Measurements from ENCODE around the gene SLC39A2. TPM values are rescaled to one million over a fixed set of nuclear protein-coding genes. Genes with fewer than 3 reads are reported as not detected.
"Not testable (repeated sequence)": the region's sequence is repeated elsewhere in the genome, so short reads cannot be mapped to it uniquely, and the experiment has no call there.

SLC39A2 gene
- total RNA-seq, 1 experiment from 2014 or later = not detected

DNA sequence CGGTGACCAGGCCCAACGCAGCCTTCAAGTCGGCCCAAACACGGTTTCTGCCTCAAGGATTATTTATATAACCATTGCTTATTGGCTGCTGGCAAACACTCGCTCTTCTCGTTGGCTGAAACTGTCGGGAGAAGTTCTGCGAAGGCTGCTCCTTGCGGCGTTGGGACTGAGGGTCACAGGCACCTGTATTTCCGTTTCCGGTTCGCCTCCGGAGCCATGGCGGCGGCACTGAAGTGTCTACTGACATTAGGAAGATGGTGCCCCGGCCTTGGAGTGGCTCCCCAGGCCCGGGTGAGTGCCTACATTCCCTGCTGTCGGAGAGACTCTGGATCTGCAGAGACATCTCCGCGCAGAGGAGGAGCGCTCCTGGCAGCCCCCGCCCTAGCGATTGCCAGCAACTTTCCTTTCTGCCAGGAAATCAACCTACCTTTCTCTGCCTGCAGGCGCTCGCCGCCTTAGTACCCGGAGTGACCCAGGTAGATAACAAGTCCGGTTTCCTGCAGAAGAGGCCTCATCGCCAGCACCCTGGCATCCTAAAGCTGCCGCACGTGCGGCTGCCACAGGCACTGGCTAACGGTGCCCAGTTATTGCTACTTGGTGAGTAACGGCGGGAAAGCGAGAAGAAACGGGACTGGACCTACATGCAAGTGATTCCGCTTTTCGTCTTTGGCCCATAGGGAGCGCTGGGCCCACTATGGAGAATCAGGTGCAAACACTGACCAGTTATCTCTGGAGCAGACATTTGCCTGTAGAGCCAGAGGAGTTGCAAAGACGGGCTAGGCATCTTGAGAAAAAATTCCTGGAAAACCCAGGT lies 9.1 kb upstream of the SLC39A2 start, which contains the start of gene METTL17:
Gene METTL17, plus strand, starts transcription at position 194 of the 814 bp plus-strand sequence. Its CDS starts 23 bp downstream, at position 217.
- in situ Hi-C loops (cut with HindIII; ENCODE audit: low sequenced_read_pairs) = no loop called here
- DNase-seq (ENCODE audit: low spot score) = peak; percentile 97

DNA sequence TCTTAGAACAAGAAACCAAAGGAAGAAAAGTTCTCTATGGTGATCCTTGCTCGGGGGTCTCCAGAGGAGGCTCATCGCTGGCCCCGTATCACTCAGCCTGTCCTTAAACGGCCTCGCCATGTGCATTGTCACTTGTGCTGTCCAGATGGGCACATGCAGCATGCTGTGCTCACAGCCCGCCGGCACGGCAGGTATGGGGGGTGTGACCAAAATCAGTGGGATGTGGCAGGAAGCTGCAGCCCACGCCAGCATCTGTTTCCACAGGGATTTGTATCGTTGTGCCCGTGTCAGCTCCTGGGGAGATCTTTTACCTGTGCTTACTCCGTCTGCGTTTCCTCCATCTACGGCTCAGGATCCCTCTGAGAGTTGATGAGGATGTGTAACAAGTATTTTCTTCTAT lies 2.6 kb upstream of the SLC39A2 start:
- in situ Hi-C loops (cut with HindIII; ENCODE audit: low sequenced_read_pairs) = no loop called here

DNA sequence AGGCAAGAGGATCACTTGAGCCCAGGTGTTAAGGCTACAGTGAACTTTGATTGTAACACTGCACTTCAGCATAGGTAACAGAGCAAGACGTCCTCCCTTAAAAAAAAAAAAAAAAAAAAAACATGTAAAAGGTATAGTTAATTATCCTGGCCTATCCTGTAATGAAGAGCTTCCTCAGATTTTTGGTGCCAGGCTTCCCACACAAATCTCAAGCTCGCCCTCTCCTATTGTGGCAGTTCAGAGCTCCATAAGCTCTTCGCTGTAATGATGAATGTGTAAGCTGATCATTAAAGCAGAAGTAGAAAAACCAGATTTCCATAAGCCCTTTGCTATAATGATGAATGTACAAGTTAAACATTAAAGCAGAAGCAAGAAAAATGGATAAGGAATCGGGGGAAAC lies 2.0 kb upstream of the SLC39A2 start:
- in situ Hi-C loops (cut with HindIII; ENCODE audit: low sequenced_read_pairs) = no loop called here
- no peak for DNase-seq (ENCODE audit: low spot score)

More for the DNA sequence above, 2.6 kb upstream of the SLC39A2 start:
- no peak for DNase-seq (ENCODE audit: low spot score)

DNA sequence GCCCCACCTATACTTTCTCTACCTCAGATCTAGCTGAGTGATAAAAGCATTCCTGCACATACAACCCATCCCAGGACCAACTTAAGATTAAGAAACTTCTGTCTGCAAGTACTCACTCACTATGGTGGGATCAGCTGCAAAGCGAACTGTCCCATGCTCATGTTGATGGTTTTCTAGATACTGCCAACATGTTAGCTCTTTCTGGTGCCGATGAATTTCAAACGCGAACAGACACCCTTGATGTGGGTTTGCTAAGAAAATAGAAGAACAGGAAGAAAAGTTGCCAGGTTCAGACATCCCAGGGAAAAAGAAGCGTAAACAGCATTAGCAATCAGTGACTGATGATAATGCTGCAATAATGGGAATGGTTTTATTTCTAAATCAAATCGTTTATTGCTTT lies 1.5 kb upstream of the SLC39A2 start:
- DNase-seq (ENCODE audit: low spot score) = no peak
- in situ Hi-C loops (cut with HindIII; ENCODE audit: low sequenced_read_pairs) = no loop called here

DNA sequence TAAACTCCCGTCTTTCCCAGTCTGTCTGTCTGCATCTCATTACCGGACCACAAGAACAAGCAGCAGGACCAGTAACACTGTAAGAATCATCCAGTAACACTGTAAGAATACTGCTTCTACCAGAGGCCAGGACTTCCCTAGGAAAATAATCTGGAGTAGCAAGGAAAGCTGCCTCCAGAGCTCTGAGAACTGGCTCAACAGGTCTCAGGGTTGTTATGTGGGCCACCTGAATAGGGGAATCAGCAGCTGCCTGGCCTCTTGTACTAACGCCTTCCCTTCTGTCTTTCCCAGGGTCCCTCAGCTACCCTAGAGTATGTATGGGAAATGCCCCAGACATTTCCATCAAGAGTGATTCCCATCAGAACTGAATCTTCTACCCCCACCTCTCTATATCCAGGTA lies 954 bp upstream of the SLC39A2 start:
- DNase-seq (ENCODE audit: low spot score) = no peak
- in situ Hi-C loops (cut with HindIII; ENCODE audit: low sequenced_read_pairs) = no loop called here

DNA sequence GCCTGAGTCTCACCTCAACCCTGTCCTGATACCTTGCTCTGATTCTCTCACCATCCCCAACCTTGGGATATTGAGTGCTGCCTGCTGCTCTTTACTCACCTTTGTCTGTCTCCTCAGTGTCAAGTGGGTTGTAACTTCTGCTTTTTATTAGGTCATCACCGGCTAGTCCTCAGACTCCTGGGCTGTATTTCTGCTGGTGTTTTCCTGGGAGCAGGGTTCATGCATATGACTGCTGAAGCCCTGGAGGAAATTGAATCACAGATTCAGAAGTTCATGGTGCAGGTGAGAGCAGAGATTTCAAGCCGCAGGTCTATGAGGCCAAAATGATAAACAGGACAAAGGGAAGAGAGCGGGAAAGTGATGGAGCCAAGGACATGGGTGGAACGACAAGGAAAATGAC lies 498 bp downstream of the SLC39A2 start:
- no peak for DNase-seq (ENCODE audit: low spot score)
- in situ Hi-C loops (cut with HindIII; ENCODE audit: low sequenced_read_pairs) = no loop called here

DNA sequence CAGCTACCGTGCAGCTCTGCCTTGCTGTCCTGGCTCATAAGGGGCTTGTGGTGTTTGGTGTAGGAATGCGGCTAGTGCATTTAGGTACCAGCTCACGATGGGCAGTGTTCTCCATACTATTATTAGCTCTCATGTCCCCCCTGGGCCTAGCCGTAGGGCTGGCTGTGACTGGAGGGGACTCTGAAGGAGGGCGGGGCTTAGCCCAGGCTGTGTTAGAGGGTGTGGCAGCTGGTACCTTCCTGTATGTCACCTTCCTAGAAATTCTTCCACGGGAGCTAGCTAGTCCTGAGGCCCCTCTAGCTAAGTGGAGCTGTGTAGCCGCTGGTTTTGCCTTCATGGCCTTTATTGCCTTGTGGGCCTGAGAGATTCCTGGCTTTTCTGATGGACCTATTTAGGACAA lies 2.1 kb downstream of the SLC39A2 start:
- in situ Hi-C loops (cut with HindIII; ENCODE audit: low sequenced_read_pairs) = no loop called here
- no peak for DNase-seq (ENCODE audit: low spot score)

DNA sequence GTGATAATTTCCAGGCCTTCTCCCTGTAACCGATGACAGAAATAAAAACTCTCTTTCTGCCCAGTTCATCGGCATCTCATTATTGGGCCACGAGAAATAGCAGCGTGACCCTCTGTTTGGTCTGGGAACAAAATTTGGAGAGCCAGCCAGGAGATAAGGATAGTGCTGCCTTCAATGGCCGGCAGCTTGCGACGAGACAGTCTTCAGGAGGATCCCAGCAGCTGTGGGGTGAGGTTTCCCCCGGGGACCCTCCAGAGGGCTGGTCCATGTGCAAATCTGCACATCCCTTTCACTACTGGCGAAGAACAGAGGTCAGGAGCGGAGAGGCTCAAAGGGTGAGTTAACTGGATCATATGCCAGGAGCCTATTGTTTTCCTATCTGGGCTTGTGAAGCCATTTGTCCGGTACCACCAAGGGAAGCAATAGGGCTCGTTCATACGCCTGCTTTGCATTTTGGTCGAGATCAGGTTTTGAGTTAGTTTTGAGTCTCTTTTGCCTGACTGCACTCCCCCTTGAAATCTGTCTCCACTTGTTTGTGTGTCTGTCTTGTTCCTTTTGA lies 4.8 kb downstream of the SLC39A2 start:
- in situ Hi-C loops (cut with HindIII; ENCODE audit: low sequenced_read_pairs) = no loop called here
- DNase-seq (ENCODE audit: low spot score) = no peak

DNA sequence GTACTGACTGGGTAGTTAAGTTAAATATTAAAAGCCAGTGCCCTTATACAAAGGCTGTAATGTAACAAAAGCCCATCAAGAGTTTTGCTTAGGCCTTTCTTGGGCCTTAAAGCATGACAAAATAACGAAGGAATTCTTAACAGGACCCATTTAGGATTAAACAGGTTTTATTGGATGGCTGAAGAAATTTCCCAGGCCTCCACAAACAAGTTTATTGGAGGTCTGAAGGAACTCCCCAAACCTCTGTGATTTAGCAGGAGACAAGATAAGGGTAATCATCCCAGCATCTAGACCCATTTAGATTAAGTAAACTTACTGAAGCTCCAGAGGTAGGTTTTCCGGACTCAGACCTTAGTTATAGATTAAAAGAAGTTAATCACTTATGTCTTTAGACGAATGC lies 10.6 kb downstream of the SLC39A2 start:
- in situ Hi-C loops (cut with HindIII; ENCODE audit: low sequenced_read_pairs) = not testable (repeated sequence)

DNA sequence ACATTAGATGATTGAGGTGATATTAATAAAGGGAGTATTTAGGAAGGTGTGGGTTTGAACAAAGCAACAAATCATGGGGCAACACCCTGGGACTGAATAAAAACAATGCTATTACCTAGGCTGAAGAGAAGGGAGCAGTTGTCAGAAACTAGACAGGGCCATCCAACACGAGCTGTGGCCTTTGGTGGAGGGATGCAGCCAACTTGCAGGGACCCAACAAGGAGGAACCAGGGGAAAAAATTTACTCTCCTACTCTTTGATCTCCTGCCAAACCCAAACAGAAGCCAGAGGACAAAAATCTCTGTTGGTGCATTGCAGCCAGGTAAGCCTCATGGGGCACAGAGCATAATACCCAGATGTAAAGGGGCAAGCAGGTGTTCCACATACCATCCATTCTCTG lies 12.0 kb downstream of the SLC39A2 start:
- in situ Hi-C loops (cut with HindIII; ENCODE audit: low sequenced_read_pairs) = no loop called here

More for the DNA sequence above, 10.6 kb downstream of the SLC39A2 start:
- DNase-seq (ENCODE audit: low spot score) = not testable (repeated sequence)

DNA sequence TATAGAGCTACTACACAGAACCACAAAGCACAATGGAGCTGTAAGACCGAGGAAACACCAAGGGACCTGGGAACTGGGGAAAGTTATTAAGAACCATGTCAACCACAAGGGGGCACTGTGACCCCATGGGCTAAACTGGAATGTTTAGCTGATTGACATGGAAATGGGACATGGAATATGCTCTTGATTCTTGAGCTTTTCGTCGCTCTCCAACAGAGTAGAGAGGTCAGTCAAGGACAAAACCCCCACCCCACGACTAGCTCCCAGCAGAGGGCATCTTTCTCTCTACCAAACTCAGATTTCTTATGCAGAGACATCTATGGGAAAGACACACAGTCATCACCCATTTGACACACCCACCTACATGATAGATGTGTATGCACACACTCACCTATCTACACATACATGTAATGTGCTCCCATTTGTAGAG lies 15.7 kb downstream of the SLC39A2 start:
- in situ Hi-C loops (cut with HindIII; ENCODE audit: low sequenced_read_pairs) = no loop called here
- peak; percentile 94 for DNase-seq (ENCODE audit: low spot score)

More for the DNA sequence above, 12.0 kb downstream of the SLC39A2 start:
- no peak for DNase-seq (ENCODE audit: low spot score)

DNA sequence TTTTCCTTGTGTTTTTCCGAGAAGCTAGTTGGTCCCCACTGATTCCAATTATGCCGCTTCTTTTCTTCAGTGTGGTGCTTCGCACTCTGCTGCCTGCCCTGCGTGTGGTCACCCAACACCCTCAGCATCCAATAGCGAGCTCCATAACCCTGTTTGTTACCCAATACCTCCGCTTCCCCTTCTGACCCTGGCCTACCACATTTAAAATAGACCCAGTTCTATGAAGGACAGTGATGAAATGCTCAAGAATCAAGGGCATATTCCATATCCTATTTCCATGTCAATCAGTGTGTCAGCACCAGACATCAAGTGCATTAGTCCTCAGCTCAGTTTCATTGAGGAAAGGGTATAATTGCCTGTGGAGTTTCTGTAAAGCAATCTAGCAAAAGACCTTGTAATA lies 16.2 kb downstream of the SLC39A2 start:
- in situ Hi-C loops (cut with HindIII; ENCODE audit: low sequenced_read_pairs) = no loop called here

DNA sequence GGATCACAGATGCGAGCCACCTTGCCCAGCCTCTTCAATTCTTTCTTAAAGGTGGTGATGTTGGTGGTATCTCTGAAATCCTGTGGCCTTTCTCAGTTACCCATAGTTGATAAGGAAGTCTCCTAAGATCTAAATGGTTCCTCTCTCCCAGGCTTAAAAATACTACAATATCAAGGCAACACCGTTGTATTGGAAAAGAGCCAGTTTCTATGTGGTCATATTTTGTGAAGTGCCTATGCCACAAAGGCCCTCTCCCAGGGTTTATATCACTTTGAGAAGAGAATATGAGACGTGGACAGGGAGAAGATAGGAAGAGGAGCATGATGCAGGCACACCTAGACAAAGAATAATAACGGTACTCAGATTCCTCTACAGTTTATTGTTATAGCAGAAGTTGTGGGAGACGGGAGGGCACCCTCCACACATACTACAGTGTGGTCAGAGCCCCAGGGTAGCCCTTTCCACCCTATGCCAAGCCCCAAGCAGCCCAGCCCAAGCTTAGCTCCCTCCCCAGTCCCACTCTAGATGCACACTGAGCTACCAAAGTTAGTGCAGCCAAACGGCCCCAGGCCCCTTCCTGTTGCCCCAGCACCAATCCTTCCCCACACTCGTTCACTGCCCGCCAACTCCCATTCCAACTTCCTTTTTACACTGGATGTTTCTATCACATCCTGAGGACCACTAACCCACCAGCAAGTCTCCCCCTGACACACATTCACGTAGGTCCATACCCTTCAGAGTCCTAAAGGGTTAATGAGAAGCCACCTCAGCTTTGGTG lies 17.5 kb downstream of the SLC39A2 start:
- in situ Hi-C loops (cut with HindIII; ENCODE audit: low sequenced_read_pairs) = no loop called here
- no peak for DNase-seq (ENCODE audit: low spot score)

More for the DNA sequence above, 16.2 kb downstream of the SLC39A2 start:
- DNase-seq (ENCODE audit: low spot score) = no peak

DNA sequence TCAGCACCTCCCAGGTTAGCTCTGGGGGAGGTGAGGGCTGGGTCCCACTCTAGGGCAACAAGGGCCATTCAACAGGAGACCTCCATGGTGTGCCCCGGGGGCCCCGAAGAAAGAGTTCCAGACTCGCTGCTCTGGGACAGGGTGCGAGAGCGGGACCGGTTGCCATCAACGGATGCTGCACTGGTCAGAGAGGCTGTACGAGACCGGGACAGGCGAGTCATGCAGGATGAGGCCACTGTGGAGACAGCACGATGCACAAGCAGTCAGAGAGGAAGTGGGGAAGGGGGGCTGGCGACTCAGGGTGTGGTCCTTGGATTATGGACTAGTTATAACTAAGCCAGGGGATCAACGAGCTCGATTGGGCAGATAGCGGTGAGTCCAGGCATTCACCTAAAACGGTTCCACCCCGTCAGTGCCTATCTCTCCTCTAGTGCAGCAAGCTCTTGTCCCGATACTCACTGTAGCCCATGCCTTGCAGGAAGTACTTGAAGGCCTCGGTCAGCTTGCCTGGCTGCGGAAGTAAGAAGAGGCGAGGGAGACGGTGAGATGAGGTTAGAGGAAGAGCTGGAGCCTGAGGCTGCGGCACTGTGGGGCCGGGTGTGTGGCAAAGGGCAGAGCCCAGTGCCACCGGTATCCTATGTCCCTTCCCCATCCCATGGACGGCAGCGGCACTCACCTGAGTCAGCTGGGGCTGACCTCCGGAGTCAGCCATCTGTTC lies 18.6 kb downstream of the SLC39A2 start:
- DNase-seq (ENCODE audit: low spot score) = no peak
- in situ Hi-C loops (cut with HindIII; ENCODE audit: low sequenced_read_pairs) = no loop called here

DNA sequence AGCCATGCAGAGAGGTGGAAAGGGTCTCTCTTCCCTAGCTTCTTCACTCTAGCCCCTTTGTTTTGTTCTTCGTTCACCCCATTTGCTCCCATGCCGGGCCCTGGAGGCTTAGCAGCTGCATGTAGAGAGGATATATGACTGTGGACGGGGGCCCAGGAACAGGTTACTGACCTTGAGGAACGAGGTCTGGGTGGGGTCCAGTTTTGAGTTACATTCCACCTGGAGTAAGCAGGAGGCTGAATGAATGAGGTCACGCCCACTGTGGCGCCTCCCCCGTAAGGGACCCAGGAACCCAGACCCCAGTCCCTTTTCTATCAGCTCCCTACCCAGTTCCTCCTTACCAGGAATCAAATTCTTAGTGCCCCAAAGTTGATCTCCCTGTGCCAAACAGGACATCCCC lies 19.2 kb downstream of the SLC39A2 start:
- in situ Hi-C loops (cut with HindIII; ENCODE audit: low sequenced_read_pairs) = no loop called here

DNA sequence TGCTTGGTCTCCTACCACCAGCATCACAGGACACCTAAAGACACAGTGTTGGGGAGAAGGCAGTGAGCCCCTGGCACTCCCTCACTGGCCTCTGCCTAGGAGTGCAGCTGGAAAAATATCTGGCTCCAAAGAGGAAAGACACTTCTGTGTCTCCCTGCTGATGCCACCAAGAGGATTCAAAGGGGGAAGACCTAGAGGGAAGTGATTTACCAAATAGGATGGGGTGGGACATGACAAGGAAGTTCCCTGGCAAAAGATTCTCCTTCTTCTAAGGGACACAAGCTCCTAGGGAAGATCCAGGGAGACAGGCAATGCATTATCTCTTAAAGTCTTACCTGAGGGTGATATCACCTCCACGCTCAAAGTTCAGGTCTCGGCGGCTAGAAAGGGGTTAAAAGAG lies 19.7 kb downstream of the SLC39A2 start:
- in situ Hi-C loops (cut with HindIII; ENCODE audit: low sequenced_read_pairs) = no loop called here
- DNase-seq (ENCODE audit: low spot score) = no peak

More for the DNA sequence above, 19.2 kb downstream of the SLC39A2 start:
- DNase-seq (ENCODE audit: low spot score) = no peak

DNA sequence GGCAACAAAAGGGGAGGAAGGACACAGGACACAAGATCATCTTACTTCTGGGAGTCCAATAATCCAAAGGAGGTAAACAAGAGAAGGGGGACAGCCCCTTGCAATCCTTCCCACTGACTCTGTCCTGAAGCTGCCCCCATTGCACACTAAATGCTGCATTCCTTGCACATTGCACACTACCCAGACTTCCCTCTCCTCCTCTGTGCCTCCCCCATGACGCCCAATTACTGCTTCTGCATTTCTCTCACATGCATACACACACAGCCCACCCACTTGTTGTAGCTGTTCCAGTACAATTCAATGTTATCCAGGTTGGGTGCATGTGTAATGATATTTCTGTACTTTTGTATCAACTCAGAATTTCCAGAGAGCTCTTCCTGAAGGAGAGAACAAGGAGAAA lies 20.3 kb downstream of the SLC39A2 start:
- DNase-seq (ENCODE audit: low spot score) = no peak
- in situ Hi-C loops (cut with HindIII; ENCODE audit: low sequenced_read_pairs) = no loop called here

DNA sequence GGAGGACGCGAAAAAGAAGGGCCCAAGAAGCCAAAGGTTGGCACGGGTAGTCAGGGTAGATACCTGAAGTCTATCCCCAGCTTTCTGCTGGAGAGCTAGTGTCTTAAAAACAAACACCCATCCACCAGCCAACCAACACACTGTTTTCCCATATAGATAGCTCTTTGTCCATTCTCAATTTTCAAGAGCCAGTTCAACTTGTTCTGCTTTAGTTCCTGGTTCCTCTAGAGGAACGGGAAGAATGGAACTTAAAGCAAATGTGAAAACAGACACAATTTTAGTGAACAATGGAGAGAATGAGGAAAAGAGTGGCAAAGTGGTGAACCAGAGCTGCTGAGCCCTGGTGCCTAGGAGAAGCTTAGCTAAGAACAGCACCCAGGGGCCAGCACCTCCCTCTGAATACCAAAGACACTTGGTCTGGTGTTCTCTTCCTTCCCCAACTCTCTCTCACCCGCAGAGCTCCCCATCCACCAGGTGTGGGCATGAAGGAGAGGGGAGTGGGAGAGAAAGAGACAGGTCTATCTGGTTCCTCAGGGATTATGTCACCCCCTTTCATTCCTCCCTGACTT lies 22.0 kb downstream of the SLC39A2 start:
- in situ Hi-C loops (cut with HindIII; ENCODE audit: low sequenced_read_pairs) = no loop called here
- no peak for DNase-seq (ENCODE audit: low spot score)

DNA sequence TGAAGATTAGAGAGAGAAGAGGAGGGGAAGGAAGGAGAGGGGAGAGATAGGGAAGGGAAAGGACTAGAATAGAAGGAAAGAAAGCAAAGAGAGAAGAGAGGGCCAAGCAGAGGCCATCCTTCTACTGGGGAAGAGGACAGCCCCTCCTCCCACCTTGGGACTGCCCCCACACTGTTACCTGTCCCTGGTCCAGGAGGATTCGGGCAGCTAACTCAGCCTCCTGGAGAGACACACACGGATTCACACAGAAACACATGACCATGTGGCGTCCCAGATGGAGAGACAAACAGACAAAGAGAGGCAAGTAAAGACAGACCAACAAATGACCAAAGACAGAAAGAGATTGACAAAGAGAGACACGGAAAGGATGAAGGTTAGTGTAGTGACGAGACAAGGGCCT lies 23.6 kb downstream of the SLC39A2 start:
- no peak for DNase-seq (ENCODE audit: low spot score)
- in situ Hi-C loops (cut with HindIII; ENCODE audit: low sequenced_read_pairs) = no loop called here

Measured in G401 (cell line).